K562 (cell line): Measurements from ENCODE around the gene CCSER1. TPM values are rescaled to one million over a fixed set of nuclear protein-coding genes. Genes with fewer than 3 reads are reported as not detected.

Experiments used
- ATAC-seq: fragments of 200-7000 bp; cut with Tn5 transposase; 3 replicates; pipeline ENCODE4 v1.9.1; 2020; ENCODE audit warnings: moderate library complexity
- BruUV-seq: library from RNA; stranded (reverse); fragments of 400-500 nt; replicated peaks from 2 replicates; lab custom pipeline; 2021; lab: Mats Ljungman, UMichigan
- CTCF ChIA-PET: fragments of 300-600 bp; formaldehyde crosslinking; extraction: SDS; loops from one replicate; lab custom pipeline; 2021; ENCODE audit warnings: low intra/inter-chr PET ratio; lab: Yijun Ruan, JAX
- POLR2A ChIA-PET: fragments of 300-600, 350-650 bp; sonication (Branson Sonifier 250); formaldehyde crosslinking; extraction: SDS; loops from one replicate; lab custom pipeline; 2021; ENCODE audit warnings: antibody characterized with exemption, inconsistent platforms; lab: Yijun Ruan, JAX
- DNase-seq, 4 experiments: peaks; one replicate each; pipeline versions ENCODE4 v3.0.0 to v3.0.0-alpha.2; 2011 to 2018; ENCODE audit warnings: low spot score in 3 of 4, mixed read lengths in 3 of 4; ENCODE audit errors: extremely low read depth in 1 of 4
- FAIRE-seq: peaks from 2 replicates; lab custom pipeline; 2011; peaks lifted over from hg19 to GRCh38; lab: Jason Lieb, UNC
- H2AFZ ChIP-seq: 2 replicates; pipeline ENCODE4 v1.6.0; 2011; ENCODE audit warnings: low read depth, low read length, control low read depth, inconsistent platforms
- H3K27ac ChIP-seq: fragments of 200-600 bp; 3 replicates; pipeline ENCODE4 v1.8.0; 2011; ENCODE audit warnings: low read depth, mild to moderate bottlenecking, control low read depth, inconsistent platforms, low read length, moderate library complexity, mixed read lengths; ENCODE audit errors: extremely low read depth
- H3K27me3 ChIP-seq, 2 experiments: fragments of 300-600 bp in 1 of 2; 2 replicates in 1 of 2; 3 replicates in 1 of 2; pipeline versions ENCODE4 v1.6.0 to v1.8.0; 2011; ENCODE audit warnings: inconsistent platforms in 2 of 2, low read length in 2 of 2, mild to moderate bottlenecking in 1 of 2, mixed read lengths in 1 of 2, moderate library complexity in 1 of 2; ENCODE audit not compliant: control insufficient read depth in 2 of 2, insufficient read depth in 2 of 2
- H3K36me3 ChIP-seq: fragments of 300-600 bp; 3 replicates; pipeline ENCODE4 v1.8.0; 2011; ENCODE audit warnings: mild to moderate bottlenecking, low read length, inconsistent platforms; ENCODE audit not compliant: control insufficient read depth, insufficient read depth
- H3K4me1 ChIP-seq, 2 experiments: fragments of 200-600 bp in 1 of 2; replicated peaks in 1 of 2; 2 replicates in 1 of 2; 3 replicates in 1 of 2; pipeline versions ENCODE4 v1.5.1 to v1.8.0; 2011; ENCODE audit warnings: inconsistent platforms in 2 of 2, low read length in 2 of 2, mild to moderate bottlenecking in 1 of 2, mixed read lengths in 1 of 2, moderate library complexity in 1 of 2; ENCODE audit not compliant: control insufficient read depth in 2 of 2, insufficient read depth in 2 of 2
- H3K4me2 ChIP-seq: 2 replicates; pipeline ENCODE4 v1.6.1; 2011; ENCODE audit warnings: low read length, control low read depth, inconsistent platforms, mixed read lengths; ENCODE audit not compliant: insufficient read depth
- H3K4me3 ChIP-seq: fragments of 200-600 bp; sonication (generic), shearing (Covaris generic); 2 replicates; pipeline ENCODE4 v1.5.1; 2016; ENCODE audit warnings: control low read depth, inconsistent platforms
- H3K79me2 ChIP-seq: fragments of 200-600 bp; 3 replicates; pipeline ENCODE4 v1.8.0; 2011; ENCODE audit warnings: low read length, inconsistent platforms; ENCODE audit not compliant: control insufficient read depth, insufficient read depth
- H3K9ac ChIP-seq, 2 experiments: 2 replicates each; pipeline versions ENCODE4 v1.6.0 to v1.6.1; 2011; ENCODE audit warnings: low read depth in 2 of 2, low read length in 2 of 2, control low read depth in 1 of 2, inconsistent platforms in 1 of 2, mild to moderate bottlenecking in 1 of 2, mixed read lengths in 1 of 2; ENCODE audit not compliant: insufficient read depth in 1 of 2
- H3K9me1 ChIP-seq: one replicate; pipeline ENCODE4 v1.6.0; 2011; ENCODE audit warnings: inconsistent platforms, mild to moderate bottlenecking, low read length, moderate library complexity; ENCODE audit not compliant: control insufficient read depth, insufficient read depth
- H3K9me3 ChIP-seq: replicated peaks from 2 replicates; pipeline ENCODE4 v1.5.1; 2011; ENCODE audit warnings: low read depth, low read length, inconsistent platforms; ENCODE audit not compliant: control insufficient read depth, insufficient read depth
- H4K20me1 ChIP-seq: replicated peaks from 2 replicates; pipeline ENCODE4 v1.6.1; 2011; ENCODE audit warnings: low read length, inconsistent platforms, mixed read lengths; ENCODE audit not compliant: control insufficient read depth, insufficient read depth
- AFF1 ChIP-seq, 2 experiments: fragments of 450-650 bp; IDR thresholded peaks; 2 replicates each; pipeline ENCODE4 v1.6.1; 2018; ENCODE audit warnings: mild to moderate bottlenecking in 2 of 2, low read depth in 1 of 2; ENCODE audit not compliant: partially characterized antibody in 2 of 2
- MGA ChIP-seq: fragments of 450-650 bp; IDR thresholded peaks from 2 replicates; pipeline ENCODE4 v1.6.1; 2016; ENCODE audit warnings: mild to moderate bottlenecking, moderate library complexity
- WGBS: fragments of 100-300 bp; shearing (Covaris generic); methylation state at CpG from one replicate; pipeline ENCODE4 v1.1.6; 2016; ENCODE audit warnings: low coverage, mixed read lengths; ENCODE audit not compliant: insufficient coverage; ENCODE audit errors: missing lambda C conversion rate; 5-methylcytosine and 5-hydroxymethylcytosine counted together
- in situ Hi-C: fragments of 300-500 bp; cut with MboI; formaldehyde crosslinking; loops from 4 replicates; pipeline ENCODE4 v1.15.0; 2018; ENCODE audit warnings: inconsistent platforms, mixed read lengths
- intact Hi-C: fragments of 100-400 bp; cut with micrococcal nuclease; formaldehyde crosslinking; loops from 2 replicates; pipeline ENCODE4 v1.14.2; 2022
- polyA plus RNA-seq, 8 experiments: library from polyadenylated mRNA; depleted of rRNA in 4 of 8; stranded (reverse) in 5 of 8; unstranded in 3 of 8; fragments of >200 nt; fragmentation: Nextera tagmentation in 2 of 8; fragmentation: Illumina TruSeq in 1 of 8; extraction: Ambion mirVana in 2 of 8; extraction: Trizol in 1 of 8; gene quantifications; 2 replicates each; pipeline versions ENCODE4 v1.2.1 to v1.2.3, GENCODE V29; 2011 to 2014; ENCODE audit warnings: inconsistent platforms in 1 of 8, missing spikeins in 1 of 8
- total RNA-seq, 7 experiments: library from RNA; depleted of rRNA in 6 of 7; stranded (reverse); fragments of >200 nt in 6 of 7; fragmentation: Illumina TruSeq in 2 of 7; extraction: Trizol in 2 of 7; gene quantifications; 2 replicates each; pipeline versions ENCODE4 v1.2.1 to v1.2.3, GENCODE V29; 2011 to 2021; ENCODE audit warnings: low replicate concordance in 1 of 7

CCSER1 gene
- total and polyA plus RNA-seq, 9 of the 15 experiments (the other 6 are each of a cell fraction or from before 2014, with no cell fraction given) = not detected

GRCh38 chr4:91325495-91325894, 1198.3 kb downstream of the CCSER1 start:
- ChIA-PET CTCF (no interaction called here), POLR2A (no interaction called here)
- Histone ChIP-seq H3K27ac (no peak overlapping the region), H3K4me3 (no peak overlapping the region), H3K4me2 (no peak overlapping the region), H3K79me2 (no peaks in the 10 kb centered on the region), H3K9me1 (no peaks in the 10 kb centered on the region), H2AFZ (no peak overlapping the region), H3K4me1 (no peaks in the 10 kb centered on the region), H3K27me3 (no peaks in the 10 kb centered on the region), H3K36me3 (no peaks in the 10 kb centered on the region), H3K9me3 (no peaks in the 10 kb centered on the region), H4K20me1 (no peaks in the 10 kb centered on the region), H3K9ac (no peak overlapping the region)
- intact Hi-C loops (no loop called here), in situ Hi-C loops (no loop called here)
- 0% methylated on average over 1 of the region's 1 CpG for WGBS
- no peak for FAIRE-seq
- no TSS peak for BruUV-seq
- TF ChIP-seq AFF1 (IDR thresholded peaks at IDR 0.05; ENCODE audit: low read depth in 1 of 2, partially characterized antibody in 2 of 2) = no peak
- no peak for TF ChIP-seq MGA
- ATAC-seq = no peak
- DNase-seq = no peak
